Endodermal cell (in vitro differentiated cells): ENCODE data around the gene NUDT19. TPM values are rescaled to one million over a fixed set of nuclear protein-coding genes. Genes with fewer than 3 reads are reported as not detected.

Experiments used
- DNase-seq: peaks from one replicate; pipeline ENCODE4 v3.0.0-alpha.2; 2017
- H3K27ac ChIP-seq: 2 replicates; pipeline ENCODE4 v1.5.1; 2013; ENCODE audit warnings: mild to moderate bottlenecking, low read depth, low read length, moderate library complexity
- H3K27me3 ChIP-seq: 2 replicates; pipeline ENCODE4 v1.6.1; 2013; ENCODE audit warnings: mild to moderate bottlenecking, low read length, moderate library complexity; ENCODE audit not compliant: insufficient read depth, control insufficient read depth, poor library complexity, severe bottlenecking
- H3K36me3 ChIP-seq: 2 replicates; pipeline ENCODE4 v1.7.0; 2013; ENCODE audit warnings: mild to moderate bottlenecking, low read length, moderate library complexity; ENCODE audit not compliant: control insufficient read depth, insufficient read depth
- H3K4me1 ChIP-seq: one replicate; pipeline ENCODE4 v1.7.0; 2013; ENCODE audit warnings: low read length; ENCODE audit not compliant: control insufficient read depth, insufficient read depth
- H3K4me3 ChIP-seq: 2 replicates; pipeline ENCODE4 v1.5.1; 2013; ENCODE audit warnings: mild to moderate bottlenecking, low read length, moderate library complexity
- H3K9ac ChIP-seq: 2 replicates; pipeline ENCODE4 v1.6.1; 2013; ENCODE audit warnings: mild to moderate bottlenecking, low read length, moderate library complexity; ENCODE audit not compliant: poor library complexity, severe bottlenecking; ENCODE audit errors: extremely low read depth
- H3K9me3 ChIP-seq: 2 replicates; pipeline ENCODE4 v1.6.1; 2013; ENCODE audit warnings: mild to moderate bottlenecking, low read length, moderate library complexity; ENCODE audit not compliant: control insufficient read depth
- H3K27ac Mint-ChIP-seq: 2 replicates; pipeline ENCODE4 v1.8.0; 2020; ENCODE audit warnings: mixed read lengths
- H3K27me3 Mint-ChIP-seq: 2 replicates; pipeline ENCODE4 v1.8.0; 2021; ENCODE audit warnings: mild to moderate bottlenecking, mixed read lengths; ENCODE audit not compliant: insufficient read depth
- H3K36me3 Mint-ChIP-seq: 2 replicates; pipeline ENCODE4 v1.8.0; 2020; ENCODE audit warnings: low read depth, mixed read lengths
- H3K4me1 Mint-ChIP-seq: 2 replicates; pipeline ENCODE4 v1.8.0; 2020; ENCODE audit warnings: mixed read lengths
- H3K4me3 Mint-ChIP-seq: 2 replicates; pipeline ENCODE4 v1.8.0; 2020; ENCODE audit warnings: mild to moderate bottlenecking, moderate library complexity, mixed read lengths
- H3K9me3 Mint-ChIP-seq: 2 replicates; pipeline ENCODE4 v1.8.0; 2020; ENCODE audit warnings: mild to moderate bottlenecking, mixed read lengths
- CTCF ChIP-seq: fragments of 200-600 bp; sonication (generic); conservative IDR thresholded peaks from 2 replicates; pipeline ENCODE4 v1.5.0; 2021; ENCODE audit warnings: antibody characterized with exemption, mild to moderate bottlenecking
- WGBS, 2 experiments: methylation state at CpG; one replicate each; pipeline versions ENCODE4 v1.1.5 to v1.1.7; 2013; ENCODE audit warnings: missing lambda C conversion rate in 2 of 2, mixed read lengths in 1 of 2; ENCODE audit not compliant: insufficient coverage in 1 of 2, insufficient read length in 1 of 2; 5-methylcytosine and 5-hydroxymethylcytosine counted together
- total RNA-seq, 2 donors: library from RNA; stranded (reverse); fragmentation: NEBNext Ultra II Directional in 1 of 2; extraction: Animal tissue kit (Norgen Biotek cat#: 25700) in 1 of 2; gene quantifications; 2 replicates in 1 of 2; 3 replicates in 1 of 2; pipeline ENCODE4 v1.2.1, GENCODE V29; 2021

NUDT19 gene
- total RNA-seq, 2 donors from 2014 or later, result 5.8 to 6.8 TPM

GRCh38 chr19:32671883-32672593 is 19.6 kb upstream of the NUDT19 start:
- no peak overlapping the region for H3K4me3 Mint-ChIP-seq
- peaks cover under 1% of the 10 kb centered on the region for H3K36me3 ChIP-seq
- H3K9me3 ChIP-seq, result no peaks in the 10 kb centered on the region
- no peak for TF ChIP-seq CTCF
- H3K36me3 Mint-ChIP-seq, result peaks cover 7% of the 10 kb centered on the region
- DNase-seq, result no peak
- H3K27me3 ChIP-seq, result peaks cover 18% of the 10 kb centered on the region
- peaks cover 21% of the 10 kb centered on the region for H3K27me3 Mint-ChIP-seq
- no peak overlapping the region for H3K4me3 ChIP-seq
- H3K4me1 Mint-ChIP-seq, result peaks cover 18% of the 10 kb centered on the region
- H3K9me3 Mint-ChIP-seq, result no peaks in the 10 kb centered on the region
- no peak overlapping the region for H3K9ac ChIP-seq
- 85 to 88% methylated on average over 10 to 12 of the region's 14 CpGs for WGBS, 2 experiments
- H3K27ac Mint-ChIP-seq, result no peak overlapping the region
- peaks cover 3% of the 10 kb centered on the region for H3K4me1 ChIP-seq
- no peak overlapping the region for H3K27ac ChIP-seq

DNA sequence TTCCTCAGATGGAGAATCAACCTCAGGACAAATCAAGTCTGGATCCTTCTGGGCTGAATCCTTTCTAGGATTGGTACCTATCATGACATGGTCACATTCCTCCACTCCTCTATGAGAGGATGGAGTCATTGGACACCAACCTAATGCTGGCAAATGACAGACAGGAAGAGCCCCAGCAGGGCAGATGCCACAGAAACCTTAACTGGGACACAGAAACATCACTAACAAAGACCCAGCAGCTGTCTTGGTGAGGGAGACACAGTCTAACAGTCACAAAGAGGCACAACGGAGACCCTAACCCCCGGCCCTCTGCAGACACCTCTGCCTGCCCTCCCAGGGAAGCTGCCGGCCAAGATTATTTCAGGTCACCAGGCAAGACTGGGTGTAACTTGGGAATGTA is 18.8 kb upstream of the NUDT19 start:
- H3K36me3 ChIP-seq, result no peaks in the 10 kb centered on the region
- Mint-ChIP-seq H3K4me1 (peaks cover 24% of the 10 kb centered on the region), H3K27ac (no peak overlapping the region), H3K36me3 (peaks cover 5% of the 10 kb centered on the region), H3K9me3 (no peaks in the 10 kb centered on the region), H3K4me3 (peak overlapping the region; percentile 79), H3K27me3 (peaks cover 29% of the 10 kb centered on the region)
- WGBS, 2 experiments, result 83 to 96% methylated on average over 1 to 3 of the region's 3 CpGs
- no peak overlapping the region for H3K27ac ChIP-seq
- no peak for DNase-seq
- TF ChIP-seq CTCF, result no peak
- H3K4me1 ChIP-seq, result peaks cover 3% of the 10 kb centered on the region
- peaks cover 22% of the 10 kb centered on the region for H3K27me3 ChIP-seq
- no peaks in the 10 kb centered on the region for H3K9me3 ChIP-seq
- peak overlapping the region; percentile 90 for H3K4me3 ChIP-seq
- no peak overlapping the region for H3K9ac ChIP-seq

- peak overlapping the region; percentile 79 for H3K4me3 Mint-ChIP-seq
- H3K36me3 Mint-ChIP-seq, result peaks cover 5% of the 10 kb centered on the region
- WGBS, 2 experiments, result 92 to 96% methylated on average over 5 to 10 of the region's 10 CpGs
- Histone ChIP-seq H3K9me3 (no peaks in the 10 kb centered on the region), H3K4me3 (peak overlapping the region; percentile 90), H3K36me3 (no peaks in the 10 kb centered on the region), H3K4me1 (peaks cover 3% of the 10 kb centered on the region), H3K27me3 (peaks cover 25% of the 10 kb centered on the region), H3K9ac (no peak overlapping the region), H3K27ac (no peak overlapping the region)
- DNase-seq, result no peak
- H3K27ac Mint-ChIP-seq, result no peak overlapping the region
- no peak for TF ChIP-seq CTCF
- no peaks in the 10 kb centered on the region for H3K9me3 Mint-ChIP-seq
- peaks cover 24% of the 10 kb centered on the region for H3K4me1 Mint-ChIP-seq
- H3K27me3 Mint-ChIP-seq, result peaks cover 32% of the 10 kb centered on the region
These were observed 18.0 kb upstream of the NUDT19 start for GRCh38 chr19:32673573-32673972.
